K562 (cell line): ENCODE measurements around the gene LRCOL1. TPM values are rescaled to one million over a fixed set of nuclear protein-coding genes. Genes with fewer than 3 reads are reported as not detected.
A peak's percentile ranks its signal among the peaks of the same experiment; 100 is the strongest.

Experiments used
- ATAC-seq: fragments of 200-7000 bp; cut with Tn5 transposase; 3 replicates; pipeline ENCODE4 v1.9.1; 2020; ENCODE audit warnings: moderate library complexity
- BruUV-seq: library from RNA; stranded (reverse); fragments of 400-500 nt; replicated peaks from 2 replicates; lab custom pipeline; 2021; lab: Mats Ljungman, UMichigan
- CTCF ChIA-PET: fragments of 300-600 bp; formaldehyde crosslinking; extraction: SDS; loops from one replicate; lab custom pipeline; 2021; ENCODE audit warnings: low intra/inter-chr PET ratio; lab: Yijun Ruan, JAX
- POLR2A ChIA-PET: fragments of 300-600, 350-650 bp; sonication (Branson Sonifier 250); formaldehyde crosslinking; extraction: SDS; loops from one replicate; lab custom pipeline; 2021; ENCODE audit warnings: antibody characterized with exemption, inconsistent platforms; lab: Yijun Ruan, JAX
- DNase-seq, 4 experiments: peaks; one replicate each; pipeline versions ENCODE4 v3.0.0 to v3.0.0-alpha.2; 2011 to 2018; ENCODE audit warnings: low spot score in 3 of 4, mixed read lengths in 3 of 4; ENCODE audit errors: extremely low read depth in 1 of 4
- FAIRE-seq: peaks from 2 replicates; lab custom pipeline; 2011; peaks lifted over from hg19 to GRCh38; lab: Jason Lieb, UNC
- H2AFZ ChIP-seq: 2 replicates; pipeline ENCODE4 v1.6.0; 2011; ENCODE audit warnings: low read depth, low read length, control low read depth, inconsistent platforms
- H3K27ac ChIP-seq: fragments of 200-600 bp; 3 replicates; pipeline ENCODE4 v1.8.0; 2011; ENCODE audit warnings: low read depth, mild to moderate bottlenecking, control low read depth, inconsistent platforms, low read length, moderate library complexity, mixed read lengths; ENCODE audit errors: extremely low read depth
- H3K27me3 ChIP-seq, 2 experiments: fragments of 300-600 bp in 1 of 2; 2 replicates in 1 of 2; 3 replicates in 1 of 2; pipeline versions ENCODE4 v1.6.0 to v1.8.0; 2011; ENCODE audit warnings: inconsistent platforms in 2 of 2, low read length in 2 of 2, mild to moderate bottlenecking in 1 of 2, mixed read lengths in 1 of 2, moderate library complexity in 1 of 2; ENCODE audit not compliant: control insufficient read depth in 2 of 2, insufficient read depth in 2 of 2
- H3K36me3 ChIP-seq: fragments of 300-600 bp; 3 replicates; pipeline ENCODE4 v1.8.0; 2011; ENCODE audit warnings: mild to moderate bottlenecking, low read length, inconsistent platforms; ENCODE audit not compliant: control insufficient read depth, insufficient read depth
- H3K4me1 ChIP-seq, 2 experiments: fragments of 200-600 bp in 1 of 2; replicated peaks in 1 of 2; 2 replicates in 1 of 2; 3 replicates in 1 of 2; pipeline versions ENCODE4 v1.5.1 to v1.8.0; 2011; ENCODE audit warnings: inconsistent platforms in 2 of 2, low read length in 2 of 2, mild to moderate bottlenecking in 1 of 2, mixed read lengths in 1 of 2, moderate library complexity in 1 of 2; ENCODE audit not compliant: control insufficient read depth in 2 of 2, insufficient read depth in 2 of 2
- H3K4me2 ChIP-seq: 2 replicates; pipeline ENCODE4 v1.6.1; 2011; ENCODE audit warnings: low read length, control low read depth, inconsistent platforms, mixed read lengths; ENCODE audit not compliant: insufficient read depth
- H3K4me3 ChIP-seq: fragments of 200-600 bp; sonication (generic), shearing (Covaris generic); 2 replicates; pipeline ENCODE4 v1.5.1; 2016; ENCODE audit warnings: control low read depth, inconsistent platforms
- H3K79me2 ChIP-seq: fragments of 200-600 bp; 3 replicates; pipeline ENCODE4 v1.8.0; 2011; ENCODE audit warnings: low read length, inconsistent platforms; ENCODE audit not compliant: control insufficient read depth, insufficient read depth
- H3K9ac ChIP-seq, 2 experiments: 2 replicates each; pipeline versions ENCODE4 v1.6.0 to v1.6.1; 2011; ENCODE audit warnings: low read depth in 2 of 2, low read length in 2 of 2, control low read depth in 1 of 2, inconsistent platforms in 1 of 2, mild to moderate bottlenecking in 1 of 2, mixed read lengths in 1 of 2; ENCODE audit not compliant: insufficient read depth in 1 of 2
- H3K9me1 ChIP-seq: one replicate; pipeline ENCODE4 v1.6.0; 2011; ENCODE audit warnings: inconsistent platforms, mild to moderate bottlenecking, low read length, moderate library complexity; ENCODE audit not compliant: control insufficient read depth, insufficient read depth
- H3K9me3 ChIP-seq: replicated peaks from 2 replicates; pipeline ENCODE4 v1.5.1; 2011; ENCODE audit warnings: low read depth, low read length, inconsistent platforms; ENCODE audit not compliant: control insufficient read depth, insufficient read depth
- H4K20me1 ChIP-seq: replicated peaks from 2 replicates; pipeline ENCODE4 v1.6.1; 2011; ENCODE audit warnings: low read length, inconsistent platforms, mixed read lengths; ENCODE audit not compliant: control insufficient read depth, insufficient read depth
- NFIC ChIP-seq: fragments of 450-650 bp; IDR thresholded peaks from 2 replicates; pipeline ENCODE4 v1.6.1; 2017; ENCODE audit warnings: mild to moderate bottlenecking, inconsistent platforms
- PHF21A ChIP-seq: fragments of 450-650 bp; IDR thresholded peaks from 2 replicates; pipeline ENCODE4 v1.6.1; 2017; ENCODE audit warnings: low read depth, borderline replicate concordance
- POLR2G ChIP-seq: fragments of 200-400 bp; formaldehyde crosslinking; IDR thresholded peaks from 2 replicates; pipeline ENCODE4 v1.6.1; 2017; ENCODE audit warnings: low read depth, mild to moderate bottlenecking, antibody characterized with exemption, low read length, moderate library complexity
- SP1 ChIP-seq: sonication (generic); formaldehyde crosslinking; IDR thresholded peaks from 2 replicates; pipeline ENCODE4 v1.8.1; 2022; ENCODE audit warnings: mild to moderate bottlenecking, missing genetic modification reagents
- WGBS: fragments of 100-300 bp; shearing (Covaris generic); methylation state at CpG from one replicate; pipeline ENCODE4 v1.1.6; 2016; ENCODE audit warnings: low coverage, mixed read lengths; ENCODE audit not compliant: insufficient coverage; ENCODE audit errors: missing lambda C conversion rate; 5-methylcytosine and 5-hydroxymethylcytosine counted together
- in situ Hi-C: fragments of 300-500 bp; cut with MboI; formaldehyde crosslinking; loops from 4 replicates; pipeline ENCODE4 v1.15.0; 2018; ENCODE audit warnings: inconsistent platforms, mixed read lengths
- intact Hi-C: fragments of 100-400 bp; cut with micrococcal nuclease; formaldehyde crosslinking; loops from 2 replicates; pipeline ENCODE4 v1.14.2; 2022
- polyA plus RNA-seq, 8 experiments: library from polyadenylated mRNA; depleted of rRNA in 4 of 8; stranded (reverse) in 5 of 8; unstranded in 3 of 8; fragments of >200 nt; fragmentation: Nextera tagmentation in 2 of 8; fragmentation: Illumina TruSeq in 1 of 8; extraction: Ambion mirVana in 2 of 8; extraction: Trizol in 1 of 8; gene quantifications; 2 replicates each; pipeline versions ENCODE4 v1.2.1 to v1.2.3, GENCODE V29; 2011 to 2014; ENCODE audit warnings: inconsistent platforms in 1 of 8, missing spikeins in 1 of 8
- total RNA-seq, 7 experiments: library from RNA; depleted of rRNA in 6 of 7; stranded (reverse); fragments of >200 nt in 6 of 7; fragmentation: Illumina TruSeq in 2 of 7; extraction: Trizol in 2 of 7; gene quantifications; 2 replicates each; pipeline versions ENCODE4 v1.2.1 to v1.2.3, GENCODE V29; 2011 to 2021; ENCODE audit warnings: low replicate concordance in 1 of 7
- TF ChIP-seq, protein P1 (sequence below): fragments of 450-650 bp; formaldehyde crosslinking; IDR thresholded peaks from 2 replicates; pipeline ENCODE4 v1.4.0; 2022; ENCODE audit warnings: mild to moderate bottlenecking, moderate library complexity

Gene LRCOL1
- total and polyA plus RNA-seq, 9 of the 15 experiments (the other 6 are each of a cell fraction or from before 2014, with no cell fraction given), result not detected

DNA sequence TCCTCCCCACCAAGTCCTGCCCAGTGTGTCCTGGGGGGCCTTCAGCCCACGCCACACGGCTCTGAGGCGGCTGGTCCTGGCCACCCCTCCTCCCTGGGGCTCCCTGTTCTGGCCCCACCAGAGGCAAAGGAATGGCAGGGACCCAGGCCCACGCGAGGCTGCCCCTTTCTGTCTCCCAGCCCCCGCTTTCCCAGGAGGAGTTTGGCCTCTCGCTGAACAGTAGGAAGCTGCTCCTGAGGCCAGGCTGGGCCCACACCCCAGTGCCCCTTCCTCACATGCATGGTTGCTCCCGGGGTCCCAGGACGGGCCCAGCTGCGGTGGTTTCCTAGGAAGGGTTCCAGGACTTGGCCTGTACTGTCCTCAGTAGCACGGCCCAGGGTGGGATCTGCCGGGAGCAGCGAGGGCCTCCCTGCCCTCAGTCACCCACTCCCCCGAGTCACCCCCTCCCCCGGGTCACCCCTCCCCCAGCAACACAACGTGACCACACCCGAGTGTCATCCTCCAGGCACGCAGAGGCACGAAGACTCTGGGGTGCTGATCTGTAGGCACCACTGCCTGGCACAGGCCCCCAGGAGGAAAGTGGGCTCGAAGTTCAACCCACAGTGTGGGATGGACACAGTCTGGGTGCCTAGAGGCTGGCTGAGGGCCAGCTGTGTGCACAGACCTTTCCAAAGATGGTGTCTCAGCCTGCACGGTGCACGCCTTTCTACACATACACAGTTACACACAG, 33.0 kb downstream of the LRCOL1 start:
- no peaks in the 10 kb centered on the region for H3K9me1 ChIP-seq
- 0 out of 4 replicates have a peak overlapping the region, but pooled peaks of 1 of the 2 experiments have one; percentile 9 for H3K9ac ChIP-seq
- no peak for ATAC-seq
- peaks cover 0 to 32% of the 10 kb centered on the region in 2 experiments; a peak in 2 of 5 replicates for H3K4me1 ChIP-seq
- H3K4me2 ChIP-seq, result no peak overlapping the region
- BruUV-seq, result no TSS peak
- no peak overlapping the region for H2AFZ ChIP-seq
- intact Hi-C loops (no loop called here), in situ Hi-C loops (no loop called here)
- no peaks in the 10 kb centered on the region for H3K9me3 ChIP-seq
- 76% methylated on average over 12 of the region's 22 CpGs for WGBS
- H3K27me3 ChIP-seq, result no peaks in the 10 kb centered on the region
- no peak overlapping the region for H3K4me3 ChIP-seq
- H3K36me3 ChIP-seq, result peaks cover 88% of the 10 kb centered on the region; the same call in 2 of the 3 replicates
- POLR2A ChIA-PET, result interaction anchor here (0.6 kb wide), 1 partner anchor 253 kb away, joined by 3 read pairs; no protein-coding TSS in a partner anchor
- no peak for TF ChIP-seq SP1 (CRISPR knock-in tag)
- TF ChIP-seq NFIC, result 0 out of 2 replicates have a peak, but pooled peaks have one; percentile 25
- 0 out of 2 replicates have a peak, but pooled peaks have one; percentile 26 for TF ChIP-seq POLR2G
- CTCF ChIA-PET, result no interaction called here
- no peak overlapping the region for H3K27ac ChIP-seq
- no peak for DNase-seq
- FAIRE-seq, result no peak
- no peaks in the 10 kb centered on the region for H3K79me2 ChIP-seq
- no peaks in the 10 kb centered on the region; the same call in 1 of the 2 replicates for H4K20me1 ChIP-seq

DNA sequence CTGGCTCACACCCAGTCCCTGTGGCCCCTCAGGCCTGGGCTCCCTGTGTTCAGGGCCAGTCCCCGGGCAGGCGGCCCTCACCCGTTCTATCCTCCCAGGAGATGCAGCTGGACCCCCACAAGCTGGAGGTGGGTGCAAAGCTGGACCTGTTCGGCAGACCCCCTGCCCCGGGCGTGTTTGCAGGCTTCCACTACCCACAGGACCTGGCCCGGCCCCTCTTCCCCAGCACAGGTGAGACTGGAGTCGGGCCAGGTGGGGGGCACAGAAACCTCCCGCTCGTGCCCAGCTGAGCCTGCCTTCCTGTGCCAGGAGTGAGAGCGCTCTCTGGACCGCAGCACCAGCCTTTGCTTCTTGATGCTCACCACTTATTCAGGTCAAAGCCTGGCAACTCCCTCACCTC, 33.7 kb downstream of the LRCOL1 start:
- intact Hi-C loops, result no loop called here
- in situ Hi-C loops, result no loop called here
- POLR2A ChIA-PET, result interaction anchor here (0.6 kb wide), 1 partner anchor 253 kb away, joined by 3 read pairs; no protein-coding TSS in a partner anchor
- Histone ChIP-seq H3K36me3 (peaks cover 90% of the 10 kb centered on the region; the same call in 2 of the 3 replicates), H2AFZ (no peak overlapping the region), H3K9ac (no peak overlapping the region), H3K4me2 (no peak overlapping the region), H3K27me3 (no peaks in the 10 kb centered on the region), H3K9me3 (no peaks in the 10 kb centered on the region), H3K4me1 (peaks cover 0 to 38% of the 10 kb centered on the region in 2 experiments; a peak in 2 of 5 replicates), H3K4me3 (no peak overlapping the region), H4K20me1 (no peaks in the 10 kb centered on the region; the same call in 1 of the 2 replicates), H3K9me1 (no peaks in the 10 kb centered on the region), H3K27ac (no peak overlapping the region), H3K79me2 (no peaks in the 10 kb centered on the region)
- BruUV-seq, result no TSS peak
- CTCF ChIA-PET, result no interaction called here
- ATAC-seq (no peak), FAIRE-seq (no peak), DNase-seq (no peak)
- 96% methylated on average over 9 of the region's 12 CpGs for WGBS
- TF ChIP-seq, protein P1, sequence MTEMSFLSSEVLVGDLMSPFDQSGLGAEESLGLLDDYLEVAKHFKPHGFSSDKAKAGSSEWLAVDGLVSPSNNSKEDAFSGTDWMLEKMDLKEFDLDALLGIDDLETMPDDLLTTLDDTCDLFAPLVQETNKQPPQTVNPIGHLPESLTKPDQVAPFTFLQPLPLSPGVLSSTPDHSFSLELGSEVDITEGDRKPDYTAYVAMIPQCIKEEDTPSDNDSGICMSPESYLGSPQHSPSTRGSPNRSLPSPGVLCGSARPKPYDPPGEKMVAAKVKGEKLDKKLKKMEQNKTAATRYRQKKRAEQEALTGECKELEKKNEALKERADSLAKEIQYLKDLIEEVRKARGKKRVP (CRISPR knock-in tag), result no peak
- TF ChIP-seq PHF21A, result no peak
